Activated T-helper 2 cell treated with anti-CD3 and anti-CD28 coated beads, Interferon-gamma antibody, Interleukin-2, Interleukin-4, amounts not matched to agents 10 μg/mL and 5 μg/mL and 100 μg/mL, durations not matched to agents 14 hours and 24 hours and 36 hours (primary cell): Measurements from ENCODE around the gene SIRT5. TPM values are rescaled to one million over a fixed set of nuclear protein-coding genes. Genes with fewer than 3 reads are reported as not detected.

Experiments
- DNase-seq: peaks from one replicate; pipeline ENCODE4 v3.0.0; 2021; ENCODE audit warnings: low spot score
- H3K27ac Mint-ChIP-seq: one replicate; pipeline ENCODE4 v1.8.0; 2021; ENCODE audit warnings: mixed read lengths
- H3K27me3 Mint-ChIP-seq: one replicate; pipeline ENCODE4 v1.8.0; 2021; ENCODE audit warnings: low read depth, mixed read lengths
- H3K36me3 Mint-ChIP-seq: one replicate; pipeline ENCODE4 v1.8.0; 2021; ENCODE audit warnings: low read depth, mixed read lengths
- H3K4me1 Mint-ChIP-seq: one replicate; pipeline ENCODE4 v1.8.0; 2021; ENCODE audit warnings: low read depth, mixed read lengths
- H3K4me3 Mint-ChIP-seq: one replicate; pipeline ENCODE4 v1.8.0; 2021; ENCODE audit warnings: low read depth, mild to moderate bottlenecking, moderate library complexity, mixed read lengths
- H3K9me3 Mint-ChIP-seq: one replicate; pipeline ENCODE4 v1.8.0; 2021; ENCODE audit warnings: mixed read lengths
- intact Hi-C: fragments of 100-400 bp; cut with micrococcal nuclease; formaldehyde crosslinking; loops from one replicate; pipeline ENCODE4 v1.15.1; 2023
- total RNA-seq: library from RNA; stranded (reverse); gene quantifications from 2 replicates; pipeline ENCODE4 v1.2.3, GENCODE V29; 2022

Gene SIRT5
- total RNA-seq, 1 donor from 2014 or later = 9.3 TPM

DNA sequence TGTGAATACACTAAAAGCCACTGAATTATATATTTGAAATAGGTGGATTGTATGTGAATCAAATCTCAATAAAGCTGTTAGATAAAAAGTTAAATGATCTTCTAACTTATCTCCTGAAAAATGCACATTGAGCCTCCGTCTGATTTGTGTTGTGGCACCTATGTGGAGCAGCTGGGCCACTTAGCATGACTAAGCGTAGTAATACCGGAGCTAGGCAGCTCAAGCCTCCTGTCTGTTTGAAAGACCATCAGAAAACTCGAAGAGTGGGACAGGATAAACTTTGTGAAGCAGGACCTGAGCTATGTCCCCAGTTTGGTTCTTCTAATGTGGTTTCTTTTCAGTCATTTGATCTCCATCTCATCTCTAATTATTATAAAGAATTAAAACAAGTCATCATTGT lies 29.7 kb downstream of the SIRT5 start:
- peaks cover 13% of the 10 kb centered on the region for H3K4me1 Mint-ChIP-seq
- no peak overlapping the region for H3K27ac Mint-ChIP-seq
- H3K27me3 Mint-ChIP-seq = no peaks in the 10 kb centered on the region
- peaks cover 34% of the 10 kb centered on the region for H3K36me3 Mint-ChIP-seq
- no peak for DNase-seq
- no peaks in the 10 kb centered on the region for H3K9me3 Mint-ChIP-seq
- intact Hi-C loops = no loop called here
- H3K4me3 Mint-ChIP-seq = no peak overlapping the region

DNA sequence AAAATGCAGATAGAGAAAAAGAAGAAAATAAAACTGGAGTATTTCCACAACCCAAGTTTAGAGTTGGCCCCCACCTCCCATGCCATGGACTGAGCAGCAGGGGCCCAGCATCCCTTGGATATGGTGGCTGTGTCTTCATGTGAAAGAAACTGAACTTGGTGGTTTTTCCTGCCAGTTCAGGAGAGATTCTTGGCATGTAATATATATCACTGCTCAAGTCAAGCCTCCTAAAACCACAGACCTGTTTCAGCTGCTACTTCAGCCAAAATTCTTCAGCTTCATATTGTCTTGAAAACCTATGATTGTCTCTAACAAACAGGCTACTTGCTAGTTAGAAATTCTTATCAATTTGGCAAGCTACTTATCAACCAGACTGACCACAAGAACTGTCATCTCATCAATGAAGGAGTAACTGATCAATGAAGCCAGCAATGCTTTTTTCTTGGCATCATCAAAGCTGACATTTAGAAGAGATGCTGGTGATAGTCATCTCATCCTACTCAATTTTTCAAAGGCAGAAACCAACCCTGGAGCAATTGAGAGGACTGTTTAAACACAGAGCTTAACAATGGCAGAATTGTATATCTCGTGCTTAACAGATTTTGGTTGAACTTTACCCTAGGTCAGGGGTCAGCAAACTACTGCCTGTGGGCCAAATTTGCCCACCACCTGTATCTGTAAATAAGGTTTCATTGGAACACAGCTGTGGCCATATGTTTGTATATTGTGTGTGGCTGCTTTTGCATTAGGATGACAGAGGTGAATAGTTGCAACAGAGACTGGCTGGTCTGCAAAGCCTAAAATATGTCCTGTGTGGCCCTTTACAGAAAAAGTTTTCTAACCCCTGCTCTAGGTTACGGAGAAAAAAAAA lies 30.4 kb downstream of the SIRT5 start:
- intact Hi-C loops = no loop called here
- H3K36me3 Mint-ChIP-seq = peaks cover 34% of the 10 kb centered on the region

DNA sequence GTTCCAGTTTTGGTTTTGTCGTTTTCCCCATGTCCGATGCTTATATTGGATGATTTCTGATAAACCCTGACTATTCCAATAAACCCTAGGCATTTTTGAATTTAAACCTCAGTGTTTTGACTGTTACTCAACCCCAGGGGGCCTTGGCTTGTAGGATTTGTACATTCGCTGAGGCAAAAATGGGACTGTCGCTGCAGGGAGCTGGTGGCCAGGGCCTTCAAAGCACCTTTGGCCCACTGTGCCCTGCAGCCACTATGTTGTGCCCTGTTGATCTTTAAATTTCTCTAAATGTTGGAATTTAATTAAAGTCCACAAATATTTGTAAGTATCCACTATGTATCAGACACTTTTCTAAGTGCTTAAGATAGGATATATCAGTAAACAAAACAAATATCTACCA lies 31.2 kb downstream of the SIRT5 start:
- no peak for DNase-seq
- intact Hi-C loops = no loop called here
- Mint-ChIP-seq H3K4me1 (peaks cover 13% of the 10 kb centered on the region), H3K9me3 (no peaks in the 10 kb centered on the region), H3K27me3 (no peaks in the 10 kb centered on the region), H3K36me3 (peaks cover 33% of the 10 kb centered on the region), H3K4me3 (no peak overlapping the region), H3K27ac (no peak overlapping the region)

More for the DNA sequence above, 30.4 kb downstream of the SIRT5 start:
- H3K27ac Mint-ChIP-seq = no peak overlapping the region
- H3K4me1 Mint-ChIP-seq = peaks cover 13% of the 10 kb centered on the region
- no peaks in the 10 kb centered on the region for H3K9me3 Mint-ChIP-seq
- H3K27me3 Mint-ChIP-seq = no peaks in the 10 kb centered on the region
- H3K4me3 Mint-ChIP-seq = no peak overlapping the region
- no peak for DNase-seq

DNA sequence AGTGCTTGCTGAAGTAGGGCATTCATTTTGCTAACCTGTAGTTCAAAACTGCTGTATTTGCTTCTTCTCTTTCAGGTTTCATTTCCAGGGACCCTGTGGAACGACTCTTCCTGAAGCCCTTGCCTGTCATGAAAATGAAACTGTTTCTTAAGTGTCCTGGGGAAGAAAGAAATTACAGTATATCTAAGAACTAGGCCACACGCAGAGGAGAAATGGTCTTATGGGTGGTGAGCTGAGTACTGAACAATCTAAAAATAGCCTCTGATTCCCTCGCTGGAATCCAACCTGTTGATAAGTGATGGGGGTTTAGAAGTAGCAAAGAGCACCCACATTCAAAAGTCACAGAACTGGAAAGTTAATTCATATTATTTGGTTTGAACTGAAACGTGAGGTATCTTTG lies 37.3 kb downstream of the SIRT5 start:
- intact Hi-C loops = no loop called here
- H3K4me3 Mint-ChIP-seq = peak overlapping the region; percentile 19
- no peaks in the 10 kb centered on the region for H3K27me3 Mint-ChIP-seq
- peaks cover 29% of the 10 kb centered on the region for H3K36me3 Mint-ChIP-seq
- H3K27ac Mint-ChIP-seq = peak overlapping the region; percentile 52
- no peak for DNase-seq
- H3K9me3 Mint-ChIP-seq = no peaks in the 10 kb centered on the region
- H3K4me1 Mint-ChIP-seq = peaks cover 22% of the 10 kb centered on the region

- no peak for DNase-seq
- no peaks in the 10 kb centered on the region for H3K27me3 Mint-ChIP-seq
- H3K27ac Mint-ChIP-seq = no peak overlapping the region
- intact Hi-C loops = no loop called here
- H3K4me1 Mint-ChIP-seq = peaks cover 31% of the 10 kb centered on the region
- H3K9me3 Mint-ChIP-seq = no peaks in the 10 kb centered on the region
- H3K36me3 Mint-ChIP-seq = peaks cover 40% of the 10 kb centered on the region
- H3K4me3 Mint-ChIP-seq = peak overlapping the region; percentile 98
These were observed 38.7 kb downstream of the SIRT5 start for GRCh38 chr6:13613029-13613594.

DNA sequence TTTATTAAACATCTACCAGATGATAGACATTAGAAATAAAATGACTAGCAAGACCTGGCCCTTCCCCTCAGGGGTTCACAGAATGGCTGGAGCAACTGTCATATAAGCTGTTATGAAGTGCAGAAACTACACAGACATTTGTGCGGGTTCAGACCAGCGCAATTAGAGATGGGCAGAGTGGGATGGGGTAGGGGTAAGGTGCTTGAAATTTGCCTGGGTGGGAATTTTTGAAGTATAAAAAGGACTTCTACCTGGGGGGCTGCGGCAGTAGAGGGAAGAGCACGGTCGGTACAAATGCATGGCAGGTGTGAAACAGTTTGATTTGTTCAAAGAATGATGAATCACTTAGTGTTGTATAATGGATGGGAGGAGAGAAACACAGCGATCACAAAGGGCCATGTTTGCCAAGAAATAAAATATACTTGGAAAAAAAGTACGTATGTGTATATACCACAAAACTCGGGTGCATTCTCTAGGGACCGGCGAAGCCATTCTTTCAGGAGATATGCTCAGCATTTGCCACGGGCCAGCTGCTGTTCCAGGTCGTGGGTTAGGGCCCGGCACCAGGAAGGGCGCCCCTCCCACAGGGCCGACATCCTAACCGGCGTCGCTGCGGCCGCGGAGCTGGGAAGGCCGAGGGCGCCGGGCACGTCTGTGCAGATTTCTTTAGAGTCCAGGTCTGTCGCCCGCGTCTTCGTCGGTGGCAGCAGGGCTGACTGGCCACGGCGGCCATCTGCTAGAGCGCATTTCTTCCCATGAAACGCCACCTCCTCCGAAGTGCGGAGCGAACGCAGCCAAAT lies 39.9 kb downstream of the SIRT5 start:
- intact Hi-C loops = no loop called here
- Mint-ChIP-seq H3K27me3 (no peaks in the 10 kb centered on the region), H3K4me1 (peaks cover 31% of the 10 kb centered on the region), H3K36me3 (peaks cover 50% of the 10 kb centered on the region), H3K9me3 (no peaks in the 10 kb centered on the region), H3K27ac (peak overlapping the region; percentile 93), H3K4me3 (peak overlapping the region; percentile 98)
- DNase-seq = no peak

- intact Hi-C loops = loop anchor here (1.0 kb wide), 2 partner anchors 41 to 96 kb away; partner anchors contain the start of genes RANBP9 and SIRT5
- H3K27me3 Mint-ChIP-seq = no peaks in the 10 kb centered on the region
- peak within 1 kb of the TSS; percentile 98 for H3K4me3 Mint-ChIP-seq
- peaks cover 31% of the 10 kb centered on the region for H3K4me1 Mint-ChIP-seq
- H3K9me3 Mint-ChIP-seq = no peaks in the 10 kb centered on the region
- peak; percentile 97 for DNase-seq
- H3K27ac Mint-ChIP-seq = peak within 1 kb of the TSS; percentile 93
- H3K36me3 Mint-ChIP-seq = peaks cover 58% of the 10 kb centered on the region
These were observed 40.8 kb downstream of the SIRT5 start, which contains the start of gene NOL7 for GRCh38 chr6:13614926-13615791. Gene NOL7 (plus strand): TSS chr6:13615335. CDS start chr6:13615359, 24 bp downstream.

DNA sequence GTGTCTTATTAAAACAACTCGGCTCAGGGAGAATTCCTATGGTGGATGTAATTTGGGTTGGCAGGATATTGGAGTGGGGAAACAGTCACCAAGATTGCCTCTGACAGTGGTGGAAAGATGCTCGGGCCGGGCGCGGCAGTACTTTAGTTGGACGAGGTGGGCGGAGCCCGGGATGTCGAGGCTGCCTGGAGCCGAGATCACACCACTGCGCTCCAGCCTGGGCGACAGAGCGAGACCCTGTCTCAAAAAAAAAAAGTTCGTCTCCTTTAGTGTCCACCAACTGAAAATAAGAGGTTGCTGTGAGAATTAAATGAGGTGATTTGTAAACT lies 41.4 kb downstream of the SIRT5 start:
- H3K27ac Mint-ChIP-seq = peak overlapping the region; percentile 93
- H3K9me3 Mint-ChIP-seq = no peaks in the 10 kb centered on the region
- H3K4me3 Mint-ChIP-seq = peak overlapping the region; percentile 98
- H3K4me1 Mint-ChIP-seq = peaks cover 30% of the 10 kb centered on the region
- intact Hi-C loops = loop anchor here (1.0 kb wide), 2 partner anchors 41 to 96 kb away; partner anchors contain the start of genes RANBP9 and SIRT5
- H3K36me3 Mint-ChIP-seq = peaks cover 62% of the 10 kb centered on the region
- DNase-seq = peak; percentile 34
- H3K27me3 Mint-ChIP-seq = no peaks in the 10 kb centered on the region

- Mint-ChIP-seq H3K4me1 (peaks cover 21% of the 10 kb centered on the region), H3K27ac (peak overlapping the region; percentile 54), H3K9me3 (no peaks in the 10 kb centered on the region), H3K27me3 (no peaks in the 10 kb centered on the region), H3K4me3 (peak overlapping the region; percentile 98), H3K36me3 (peaks cover 63% of the 10 kb centered on the region)
- no peak for DNase-seq
- intact Hi-C loops = no loop called here
These were observed 42.7 kb downstream of the SIRT5 start for GRCh38 chr6:13617066-13617465.

GRCh38 chr6:13624871-13625288 lies 50.5 kb downstream of the SIRT5 start:
- Mint-ChIP-seq H3K4me1 (peaks cover 18% of the 10 kb centered on the region), H3K4me3 (no peak overlapping the region), H3K36me3 (peaks cover 81% of the 10 kb centered on the region), H3K9me3 (no peaks in the 10 kb centered on the region), H3K27ac (peak overlapping the region; percentile 29), H3K27me3 (no peaks in the 10 kb centered on the region)
- DNase-seq = no peak
- intact Hi-C loops = no loop called here

GRCh38 chr6:13629459-13630116 lies 55.2 kb downstream of the SIRT5 start:
- peak overlapping the region; percentile 59 for H3K27ac Mint-ChIP-seq

More at GRCh38 chr6:13629459-13630116, 55.2 kb downstream of the SIRT5 start:
- Mint-ChIP-seq H3K9me3 (no peaks in the 10 kb centered on the region), H3K4me1 (peaks cover 21% of the 10 kb centered on the region), H3K36me3 (peaks cover 74% of the 10 kb centered on the region), H3K4me3 (no peak overlapping the region), H3K27me3 (no peaks in the 10 kb centered on the region)
- intact Hi-C loops = no loop called here
- DNase-seq = no peak
